Activated naive CD8-positive, alpha-beta T cell treated with anti-CD3 and anti-CD28 coated beads, Interleukin-2, amount 10 ng/mL, durations not matched to agents 7 days and 5 days (primary cell): ENCODE measurements around the gene ANXA11. TPM values are rescaled to one million over a fixed set of nuclear protein-coding genes. Genes with fewer than 3 reads are reported as not detected.
A peak's percentile ranks its signal among the peaks of the same experiment; 100 is the strongest.

Experiments used
- ATAC-seq: fragments of 150-1000 bp; cut with Tn5 transposase; one replicate; pipeline ENCODE4 v1.10.0; 2021; ENCODE audit warnings: low read depth, moderate library complexity
- POLR2A ChIA-PET: fragments of 350-600 bp; sonication (Branson Sonifier 250); formaldehyde crosslinking; loops from one replicate; lab custom pipeline; 2021; ENCODE audit warnings: antibody characterized with exemption; lab: Charles Lee
- DNase-seq: peaks from one replicate; pipeline ENCODE4 v3.0.0; 2021
- H3K27ac Mint-ChIP-seq: one replicate; pipeline ENCODE4 v1.8.0; 2022; ENCODE audit warnings: mild to moderate bottlenecking, mixed read lengths
- H3K27me3 Mint-ChIP-seq: one replicate; pipeline ENCODE4 v1.8.0; 2022; ENCODE audit warnings: mild to moderate bottlenecking, moderate library complexity, mixed read lengths
- H3K36me3 Mint-ChIP-seq: one replicate; pipeline ENCODE4 v1.8.0; 2021; ENCODE audit warnings: mild to moderate bottlenecking, mixed read lengths
- H3K4me1 Mint-ChIP-seq: one replicate; pipeline ENCODE4 v1.8.0; 2021; ENCODE audit warnings: mixed read lengths
- H3K4me3 Mint-ChIP-seq: one replicate; pipeline ENCODE4 v1.8.0; 2022; ENCODE audit warnings: mild to moderate bottlenecking, moderate library complexity, mixed read lengths
- H3K9me3 Mint-ChIP-seq: one replicate; pipeline ENCODE4 v1.8.0; 2021; ENCODE audit warnings: mixed read lengths
- total RNA-seq, 2 experiments: library from RNA; stranded (reverse); gene quantifications; one replicate each; pipeline ENCODE4 v1.2.3, GENCODE V29; 2021

Gene ANXA11
- total RNA-seq, 2 experiments from 2014 or later = 263 to 277 TPM

- DNase-seq (no peak), ATAC-seq (no peak)
- Mint-ChIP-seq H3K9me3 (no peaks in the 10 kb centered on the region), H3K27me3 (no peaks in the 10 kb centered on the region), H3K4me1 (peaks cover 4% of the 10 kb centered on the region), H3K4me3 (no peak overlapping the region), H3K36me3 (peaks cover 17% of the 10 kb centered on the region), H3K27ac (no peak overlapping the region)
- POLR2A ChIA-PET = no interaction called here
Measured at GRCh38 chr10:80165173-80165572, 40.2 kb downstream of the ANXA11 start.

DNA sequence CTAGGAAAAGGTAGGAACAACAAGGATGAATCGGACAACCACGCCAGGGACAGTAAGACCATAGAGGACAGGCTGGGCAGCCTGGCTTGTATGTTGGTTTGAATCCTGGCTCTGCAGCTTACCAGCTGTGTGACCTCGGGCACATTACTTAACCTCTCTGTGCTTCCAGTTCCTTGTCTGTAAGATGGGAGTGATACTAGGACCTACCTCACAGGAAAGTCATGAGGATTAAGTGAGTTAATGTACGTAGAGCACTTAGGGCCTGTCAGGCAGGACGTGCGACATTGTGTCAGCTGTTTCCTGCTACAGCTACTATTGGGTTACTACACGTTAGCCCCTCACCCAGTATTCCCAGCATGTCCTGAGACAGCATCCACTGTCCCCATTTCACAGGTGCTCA, 40.7 kb downstream of the ANXA11 start:
- H3K9me3 Mint-ChIP-seq = no peaks in the 10 kb centered on the region
- DNase-seq (no peak), ATAC-seq (no peak)

DNA sequence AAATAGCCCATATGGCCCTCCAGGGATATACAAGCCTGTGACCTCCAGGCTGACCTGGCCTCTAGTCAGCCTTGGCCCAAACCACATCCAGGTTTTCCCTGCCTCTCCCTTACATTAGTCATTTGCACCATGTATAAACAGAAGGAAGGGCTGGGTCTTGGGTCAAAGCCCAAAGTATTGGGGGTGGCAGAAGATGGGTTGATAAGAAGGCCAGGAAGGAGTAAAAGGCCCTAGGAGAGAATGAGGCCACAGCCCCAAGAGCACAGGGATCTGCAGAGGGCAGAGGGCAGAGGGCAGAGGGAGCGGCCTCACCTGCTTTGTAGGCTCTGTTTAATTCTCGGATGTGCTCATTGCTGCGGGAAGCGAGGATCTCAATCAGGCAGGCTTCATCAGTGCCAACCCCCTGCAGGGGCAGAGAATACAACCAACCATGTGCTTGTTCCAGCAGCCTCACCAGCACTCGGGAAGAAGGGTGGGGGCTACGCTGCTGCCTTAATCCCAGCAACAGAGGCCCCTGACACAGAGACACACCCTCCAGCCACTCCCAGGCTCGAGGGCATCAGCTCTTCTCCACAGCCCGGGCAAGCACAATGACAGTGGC, 41.5 kb downstream of the ANXA11 start:
- Mint-ChIP-seq H3K4me3 (no peak overlapping the region), H3K4me1 (peaks cover 10% of the 10 kb centered on the region), H3K36me3 (peaks cover 15% of the 10 kb centered on the region), H3K27me3 (no peaks in the 10 kb centered on the region), H3K27ac (no peak overlapping the region), H3K9me3 (no peaks in the 10 kb centered on the region)
- ATAC-seq = no peak
- POLR2A ChIA-PET = no interaction called here
- DNase-seq = no peak

More for the DNA sequence above, 40.7 kb downstream of the ANXA11 start:
- Mint-ChIP-seq H3K27me3 (no peaks in the 10 kb centered on the region), H3K4me1 (peaks cover 4% of the 10 kb centered on the region), H3K4me3 (no peak overlapping the region), H3K36me3 (peaks cover 15% of the 10 kb centered on the region), H3K27ac (no peak overlapping the region)
- POLR2A ChIA-PET = no interaction called here

DNA sequence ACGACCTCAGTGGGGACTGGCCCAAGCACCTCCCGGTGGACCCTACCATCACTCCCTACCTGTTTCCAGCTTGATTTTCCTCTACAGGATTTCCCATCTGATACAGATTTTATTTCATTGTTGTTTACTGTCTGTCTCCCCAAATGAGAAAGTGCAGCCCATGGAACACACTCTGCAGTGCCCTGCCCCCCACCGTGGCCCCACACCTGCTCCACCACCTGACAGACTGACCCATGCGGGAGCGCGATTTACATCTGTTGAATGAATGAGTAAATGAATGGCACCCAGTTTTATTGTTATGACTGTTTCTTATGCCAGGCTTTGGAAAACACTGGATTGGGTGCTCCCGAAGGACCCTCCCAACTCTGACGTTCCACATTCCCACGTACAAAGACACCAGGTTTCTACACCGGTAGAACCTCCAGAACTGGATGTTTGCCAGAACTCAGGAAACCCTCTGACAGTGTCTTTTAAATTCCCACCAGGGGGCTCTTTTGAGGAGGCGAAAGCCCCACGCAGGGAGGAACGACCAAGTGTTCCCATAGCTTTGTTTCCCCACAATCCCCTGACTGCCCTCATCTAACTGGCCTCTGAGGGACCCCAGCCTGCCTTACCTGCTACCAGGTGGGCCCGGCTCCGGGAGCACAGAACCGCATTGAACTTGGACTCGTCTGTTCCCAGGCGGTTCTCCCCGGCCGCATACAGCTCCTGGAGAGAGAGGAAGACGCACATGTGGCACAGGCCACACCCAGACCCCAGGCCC, 43.8 kb downstream of the ANXA11 start:
- POLR2A ChIA-PET = interaction anchor here (1.2 kb wide), 2 partner anchors 8 to 43 kb away, joined by 3 to 4 read pairs; no protein-coding TSS in a partner anchor
- Mint-ChIP-seq H3K9me3 (no peaks in the 10 kb centered on the region), H3K4me3 (no peak overlapping the region), H3K4me1 (peaks cover 10% of the 10 kb centered on the region), H3K27ac (peak overlapping the region; percentile 4), H3K36me3 (peaks cover 31% of the 10 kb centered on the region), H3K27me3 (no peaks in the 10 kb centered on the region)
- DNase-seq (no peak), ATAC-seq (no peak)

GRCh38 chr10:80160361-80161320, 44.7 kb downstream of the ANXA11 start:
- no peak for ATAC-seq
- Mint-ChIP-seq H3K9me3 (no peaks in the 10 kb centered on the region), H3K4me3 (no peak overlapping the region), H3K27me3 (no peaks in the 10 kb centered on the region), H3K27ac (peak overlapping the region; percentile 5), H3K36me3 (peaks cover 34% of the 10 kb centered on the region), H3K4me1 (peaks cover 13% of the 10 kb centered on the region)
- POLR2A ChIA-PET = interaction anchor here (1.2 kb wide), 1 partner anchor 43 kb away, joined by 4 read pairs; no protein-coding TSS in a partner anchor
- no peak for DNase-seq

DNA sequence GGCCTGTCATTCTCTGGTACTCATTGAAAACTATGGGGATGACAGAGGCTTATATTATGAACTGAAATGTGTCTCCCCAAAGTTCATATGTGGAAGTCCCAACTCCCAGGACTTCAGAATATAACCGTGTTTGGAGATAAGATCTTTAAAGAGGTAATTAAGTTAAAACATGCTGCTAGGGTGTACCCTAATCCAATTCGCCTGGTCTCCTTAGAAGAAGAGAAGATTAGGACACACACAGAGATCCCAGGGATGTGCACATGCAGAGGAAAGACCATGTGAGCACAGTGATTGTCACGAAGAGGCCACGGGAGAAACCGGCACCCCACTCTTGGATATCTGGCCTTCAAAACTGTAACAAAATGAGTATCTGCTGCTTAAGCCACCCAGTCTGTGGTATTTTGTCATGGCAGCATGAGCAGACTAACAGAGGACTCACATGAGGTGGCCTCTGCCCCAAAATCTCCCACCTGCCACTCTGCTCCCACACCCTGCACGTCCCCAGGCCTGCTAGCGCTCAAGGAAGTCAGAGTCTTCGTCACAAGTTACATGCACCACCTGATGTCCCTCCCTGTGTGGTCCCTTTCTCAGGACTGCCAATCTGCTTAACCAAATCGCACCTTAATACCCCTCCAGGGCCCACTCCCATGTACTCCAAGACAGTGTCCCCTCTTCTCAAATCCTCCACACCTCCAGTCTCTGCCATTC, 46.0 kb downstream of the ANXA11 start:
- H3K27me3 Mint-ChIP-seq = no peaks in the 10 kb centered on the region
- no peaks in the 10 kb centered on the region for H3K9me3 Mint-ChIP-seq
- no peak for DNase-seq
- peak overlapping the region; percentile 7 for H3K27ac Mint-ChIP-seq
- ATAC-seq = no peak
- POLR2A ChIA-PET = no interaction called here
- peaks cover 44% of the 10 kb centered on the region for H3K36me3 Mint-ChIP-seq
- H3K4me3 Mint-ChIP-seq = no peak overlapping the region
- peaks cover 13% of the 10 kb centered on the region for H3K4me1 Mint-ChIP-seq

DNA sequence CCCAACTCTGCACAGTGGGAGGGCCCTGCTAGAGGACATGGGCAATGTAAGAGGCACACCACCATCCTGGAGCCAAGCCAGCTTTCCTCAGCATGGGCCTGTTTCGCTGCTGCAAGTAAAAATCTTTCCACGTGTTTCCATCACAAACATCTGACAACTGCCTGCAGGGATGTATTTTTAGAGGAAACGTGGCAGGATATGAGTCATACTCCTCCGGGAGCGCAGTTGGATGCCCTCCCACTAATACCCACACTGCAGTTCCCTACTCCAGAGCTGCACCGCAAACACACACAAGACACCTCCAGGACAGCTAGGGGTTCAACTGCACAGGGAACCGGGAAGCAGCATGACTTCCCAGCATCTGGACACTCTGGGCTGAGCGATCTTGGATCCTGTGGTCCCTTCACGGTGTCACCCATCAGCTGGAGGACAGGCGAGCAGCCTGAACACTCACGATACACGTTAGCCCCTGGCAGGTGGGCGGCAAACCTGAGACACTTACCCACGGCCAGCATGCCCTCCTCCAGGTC, 46.7 kb downstream of the ANXA11 start:
- POLR2A ChIA-PET = no interaction called here

DNA sequence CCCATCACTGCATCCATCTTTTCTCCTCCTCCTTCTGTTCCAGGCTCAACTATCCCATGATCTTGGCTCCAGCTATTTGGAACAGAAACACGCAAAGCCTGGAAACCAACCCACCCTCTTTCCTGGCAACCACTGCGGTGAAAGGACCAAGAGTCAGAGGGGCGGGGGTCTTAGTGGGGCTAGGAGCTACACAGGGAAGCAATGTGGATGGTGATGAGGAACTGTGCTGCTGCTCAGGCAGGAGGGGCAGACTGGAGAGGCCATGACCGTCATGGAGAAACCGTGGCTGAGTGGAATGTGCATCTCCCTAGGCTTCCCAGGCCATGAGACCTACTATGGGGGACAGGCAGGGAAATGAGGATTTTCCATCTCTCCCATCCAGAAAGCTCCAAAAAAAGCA, 47.2 kb downstream of the ANXA11 start:
- Mint-ChIP-seq H3K4me1 (peaks cover 13% of the 10 kb centered on the region), H3K36me3 (peaks cover 52% of the 10 kb centered on the region), H3K9me3 (no peaks in the 10 kb centered on the region), H3K4me3 (no peak overlapping the region), H3K27me3 (no peaks in the 10 kb centered on the region), H3K27ac (no peak overlapping the region)
- DNase-seq = no peak
- ATAC-seq = no peak
- POLR2A ChIA-PET = no interaction called here

More for the DNA sequence above, 46.7 kb downstream of the ANXA11 start:
- Mint-ChIP-seq H3K9me3 (no peaks in the 10 kb centered on the region), H3K36me3 (peaks cover 48% of the 10 kb centered on the region), H3K4me3 (no peak overlapping the region), H3K27ac (peak overlapping the region; percentile 12), H3K4me1 (peaks cover 13% of the 10 kb centered on the region), H3K27me3 (no peaks in the 10 kb centered on the region)
- ATAC-seq (no peak), DNase-seq (no peak)

GRCh38 chr10:80157561-80157960, 47.8 kb downstream of the ANXA11 start:
- no peak overlapping the region for H3K4me3 Mint-ChIP-seq
- peaks cover 56% of the 10 kb centered on the region for H3K36me3 Mint-ChIP-seq
- no peak overlapping the region for H3K27ac Mint-ChIP-seq
- H3K27me3 Mint-ChIP-seq = no peaks in the 10 kb centered on the region
- no peaks in the 10 kb centered on the region for H3K9me3 Mint-ChIP-seq
- H3K4me1 Mint-ChIP-seq = peaks cover 15% of the 10 kb centered on the region
- no peak for ATAC-seq
- POLR2A ChIA-PET = no interaction called here
- no peak for DNase-seq

DNA sequence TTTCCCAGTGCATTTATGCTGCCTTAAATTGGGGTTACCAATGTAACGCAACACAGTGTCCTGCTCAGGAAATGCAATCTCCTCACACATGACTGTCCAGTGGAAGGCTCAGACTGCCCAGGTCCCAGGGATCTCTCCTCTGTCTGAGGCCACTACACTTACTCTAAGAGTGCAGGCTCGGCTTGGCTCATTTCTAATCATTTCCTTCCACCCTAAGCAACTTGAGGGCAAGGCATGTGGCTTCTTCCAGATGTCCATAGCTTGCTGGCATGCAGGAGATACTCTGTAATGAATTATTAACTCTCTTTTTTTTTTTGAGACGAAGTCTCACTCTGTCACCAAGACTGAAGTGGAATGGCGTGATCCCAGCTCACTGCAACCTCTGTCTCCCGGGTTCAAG, 49.1 kb downstream of the ANXA11 start:
- no peak overlapping the region for H3K27ac Mint-ChIP-seq
- no peaks in the 10 kb centered on the region for H3K27me3 Mint-ChIP-seq
- peaks cover 15% of the 10 kb centered on the region for H3K4me1 Mint-ChIP-seq
- H3K36me3 Mint-ChIP-seq = peaks cover 63% of the 10 kb centered on the region
- H3K9me3 Mint-ChIP-seq = no peaks in the 10 kb centered on the region
- POLR2A ChIA-PET = interaction anchor here (0.5 to 0.8 kb wide), 2 partner anchors 32 to 48 kb away, joined by 3 read pairs; no protein-coding TSS in a partner anchor
- no peak for ATAC-seq
- DNase-seq = no peak
- H3K4me3 Mint-ChIP-seq = no peak overlapping the region

GRCh38 chr10:80155696-80156215, 49.6 kb downstream of the ANXA11 start:
- H3K27me3 Mint-ChIP-seq = no peaks in the 10 kb centered on the region
- H3K9me3 Mint-ChIP-seq = no peaks in the 10 kb centered on the region
- H3K4me1 Mint-ChIP-seq = peaks cover 15% of the 10 kb centered on the region
- peak overlapping the region; percentile 23 for H3K4me3 Mint-ChIP-seq
- ATAC-seq (no peak), DNase-seq (no peak)
- H3K27ac Mint-ChIP-seq = peak overlapping the region; percentile 19
- POLR2A ChIA-PET = interaction anchor here (0.5 kb wide), 1 partner anchor 32 kb away, joined by 3 read pairs; no protein-coding TSS in a partner anchor
- H3K36me3 Mint-ChIP-seq = peaks cover 65% of the 10 kb centered on the region

- POLR2A ChIA-PET = interaction anchor here (0.5 kb wide), 1 partner anchor 33 kb away, joined by 3 read pairs; no protein-coding TSS in a partner anchor
- H3K27me3 Mint-ChIP-seq = no peaks in the 10 kb centered on the region
- H3K4me1 Mint-ChIP-seq = peaks cover 11% of the 10 kb centered on the region
- no peak for DNase-seq
- no peak overlapping the region for H3K27ac Mint-ChIP-seq
- no peaks in the 10 kb centered on the region for H3K9me3 Mint-ChIP-seq
- peaks cover 68% of the 10 kb centered on the region for H3K36me3 Mint-ChIP-seq
- H3K4me3 Mint-ChIP-seq = no peak overlapping the region
- no peak for ATAC-seq
Measured at GRCh38 chr10:80154978-80155695, 50.2 kb downstream of the ANXA11 start.
